HUES64 (cell line): ENCODE results near the gene THBS1.
A peak's percentile ranks its signal among the peaks of the same experiment; 100 is the strongest.

Experiments
- H3K27ac ChIP-seq: 2 replicates; pipeline ENCODE4 v1.7.0; 2013; ENCODE audit warnings: low read depth, low read length, inconsistent platforms
- H3K27me3 ChIP-seq: 2 replicates; pipeline ENCODE4 v1.6.1; 2013; ENCODE audit warnings: mild to moderate bottlenecking, low read length; ENCODE audit not compliant: insufficient read depth
- H3K36me3 ChIP-seq: 2 replicates; pipeline ENCODE4 v1.6.1; 2013; ENCODE audit warnings: mild to moderate bottlenecking, low read length; ENCODE audit not compliant: insufficient read depth
- H3K4me1 ChIP-seq: 2 replicates; pipeline ENCODE4 v1.6.1; 2013; ENCODE audit warnings: mild to moderate bottlenecking, low read length, moderate library complexity; ENCODE audit not compliant: insufficient read depth
- H3K4me3 ChIP-seq: 2 replicates; pipeline ENCODE4 v1.5.1; 2013; ENCODE audit warnings: mild to moderate bottlenecking, low read length, moderate library complexity
- H3K9ac ChIP-seq: 2 replicates; pipeline ENCODE4 v1.6.1; 2013; ENCODE audit warnings: mild to moderate bottlenecking, low read depth, low read length
- H3K9me3 ChIP-seq: 2 replicates; pipeline ENCODE4 v1.6.1; 2013; ENCODE audit warnings: low read depth, low read length; ENCODE audit not compliant: insufficient read depth
- WGBS: fragments of 150-250, 120-280 bp; methylation state at CpG from one replicate; pipeline ENCODE4 v1.1.7; 2013; ENCODE audit warnings: missing lambda C conversion rate; 5-methylcytosine and 5-hydroxymethylcytosine counted together

THBS1 gene

GRCh38 chr15:39573844-39574243, 7.0 kb upstream of the THBS1 start:
- Histone ChIP-seq H3K27me3 (peaks cover 7% of the 10 kb centered on the region; the same call in 1 of the 2 replicates), H3K9ac (no peak overlapping the region), H3K9me3 (no peaks in the 10 kb centered on the region), H3K36me3 (no peaks in the 10 kb centered on the region), H3K4me1 (peaks cover 10% of the 10 kb centered on the region), H3K27ac (no peak overlapping the region), H3K4me3 (no peak overlapping the region)
- 98% methylated on average over 4 of the region's 4 CpGs for WGBS

GRCh38 chr15:39574427-39574826, 6.5 kb upstream of the THBS1 start:
- Histone ChIP-seq H3K27ac (no peak overlapping the region), H3K4me1 (peaks cover 16% of the 10 kb centered on the region), H3K4me3 (no peak overlapping the region), H3K9ac (no peak overlapping the region), H3K27me3 (peaks cover 7% of the 10 kb centered on the region; the same call in 1 of the 2 replicates), H3K9me3 (no peaks in the 10 kb centered on the region), H3K36me3 (no peaks in the 10 kb centered on the region)
- 100% methylated on average over 1 of the region's 1 CpG for WGBS

DNA sequence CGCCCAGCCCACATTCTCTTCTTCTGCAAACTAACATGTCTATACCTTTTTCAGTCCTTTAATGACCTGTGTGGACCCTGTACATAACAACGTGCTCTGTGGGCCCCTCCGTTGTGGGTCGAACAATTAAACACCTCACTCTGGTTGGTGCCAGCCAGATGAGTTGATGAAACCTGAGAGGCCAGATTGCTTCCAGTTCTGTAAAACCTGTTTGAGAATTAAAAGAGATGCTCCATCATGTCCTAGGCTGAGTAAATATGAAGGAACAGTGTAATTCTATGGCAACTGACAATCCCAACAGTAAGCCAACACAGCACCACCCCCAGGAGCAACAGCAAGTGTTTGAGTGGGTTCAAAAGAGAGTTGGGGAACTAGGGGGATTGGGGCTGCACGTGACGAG, 5.7 kb upstream of the THBS1 start:
- H3K27ac ChIP-seq = no peak overlapping the region
- H3K9me3 ChIP-seq = no peaks in the 10 kb centered on the region
- no peaks in the 10 kb centered on the region for H3K36me3 ChIP-seq
- H3K9ac ChIP-seq = no peak overlapping the region
- 94% methylated on average over 6 of the region's 6 CpGs for WGBS
- peaks cover 21% of the 10 kb centered on the region for H3K4me1 ChIP-seq
- peaks cover 7% of the 10 kb centered on the region; the same call in 1 of the 2 replicates for H3K27me3 ChIP-seq
- no peak overlapping the region for H3K4me3 ChIP-seq

- Histone ChIP-seq H3K27ac (peak overlapping the region; percentile 93), H3K4me3 (peak overlapping the region; percentile 72), H3K27me3 (peaks cover 7% of the 10 kb centered on the region; the same call in 1 of the 2 replicates), H3K9me3 (no peaks in the 10 kb centered on the region), H3K4me1 (peaks cover 31% of the 10 kb centered on the region), H3K9ac (peak overlapping the region; percentile 83; the same call in 1 of the 2 replicates), H3K36me3 (peaks cover 20% of the 10 kb centered on the region)
- 93% methylated on average over 5 of the region's 5 CpGs for WGBS
These were observed 1.9 kb upstream of the THBS1 start for GRCh38 chr15:39578851-39579486.

DNA sequence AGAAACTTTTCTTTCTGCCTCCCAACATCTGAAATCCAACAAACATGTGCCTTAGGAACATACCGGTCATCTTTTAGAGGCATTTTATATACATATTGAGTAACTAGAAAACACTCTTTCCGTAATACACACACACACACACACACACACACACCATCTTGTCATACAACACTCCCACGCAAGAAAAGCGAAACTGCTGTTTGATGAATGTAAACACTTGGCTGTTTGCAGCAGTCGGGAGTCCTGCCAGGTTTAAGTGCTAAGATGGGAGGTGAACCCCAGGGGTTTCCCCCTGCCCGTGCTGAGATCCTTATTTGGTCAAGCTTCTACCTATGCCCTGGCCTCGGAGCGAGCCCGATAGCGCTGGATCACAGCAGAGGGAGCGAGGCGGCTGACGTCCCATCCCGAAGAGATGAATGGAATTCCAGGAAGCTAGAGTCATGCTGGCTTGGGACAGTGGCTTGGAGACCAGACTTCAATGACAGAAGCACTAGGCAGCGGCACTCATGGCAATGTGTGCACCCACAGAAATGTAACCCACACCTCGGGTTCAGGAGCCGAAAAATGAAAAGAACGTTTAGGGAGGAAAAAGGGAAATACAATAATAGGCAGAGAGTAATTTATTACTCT, 1.3 kb upstream of the THBS1 start:
- Histone ChIP-seq H3K36me3 (peaks cover 26% of the 10 kb centered on the region), H3K9me3 (no peaks in the 10 kb centered on the region), H3K4me1 (peaks cover 31% of the 10 kb centered on the region), H3K9ac (peak overlapping the region; percentile 83), H3K27ac (peak overlapping the region; percentile 93), H3K27me3 (peaks cover 7% of the 10 kb centered on the region; the same call in 1 of the 2 replicates), H3K4me3 (peak overlapping the region; percentile 72)
- 8% methylated on average over 18 of the region's 18 CpGs for WGBS

- Histone ChIP-seq H3K36me3 (peaks cover 31% of the 10 kb centered on the region), H3K27ac (peak overlapping the region; percentile 93), H3K9me3 (no peaks in the 10 kb centered on the region), H3K4me3 (peak overlapping the region; percentile 72), H3K4me1 (peaks cover 31% of the 10 kb centered on the region), H3K27me3 (peaks cover 7% of the 10 kb centered on the region; the same call in 1 of the 2 replicates), H3K9ac (peak overlapping the region; percentile 83)
- WGBS = under 1% methylated on average over 29 of the region's 29 CpGs
These were observed 778 bp upstream of the THBS1 start for GRCh38 chr15:39580117-39580484.

DNA sequence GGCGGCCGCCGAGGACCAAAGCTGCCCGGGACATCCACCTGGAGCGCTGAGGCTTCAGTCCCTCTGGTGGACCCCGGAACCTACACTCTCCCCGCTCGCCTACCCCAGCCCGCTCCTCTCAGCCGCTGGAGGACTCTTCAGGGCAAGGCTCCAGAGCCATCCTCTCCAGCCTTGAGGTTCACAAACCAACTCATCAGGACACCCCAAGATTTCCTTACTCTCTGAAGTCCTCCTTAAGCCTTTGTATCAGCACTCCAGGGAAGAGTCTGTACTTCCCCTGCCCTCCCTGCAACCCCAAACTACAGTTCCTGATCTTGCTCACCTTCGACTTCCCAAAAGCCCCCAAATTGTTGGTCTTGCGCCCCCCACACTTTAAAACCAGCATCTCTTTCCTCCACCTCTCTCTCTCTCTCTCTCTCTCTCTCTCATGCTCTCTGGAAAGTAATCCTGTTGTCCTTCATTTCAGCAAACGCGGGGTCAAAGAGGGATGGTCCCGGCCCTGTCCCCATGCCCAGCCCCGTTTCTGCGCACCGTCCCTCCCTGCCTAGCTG, 438 bp downstream of the THBS1 start:
- H3K4me3 ChIP-seq = peak overlapping the region; percentile 72
- peak overlapping the region; percentile 85 for H3K9ac ChIP-seq
- H3K4me1 ChIP-seq = peaks cover 31% of the 10 kb centered on the region
- H3K27ac ChIP-seq = peak overlapping the region; percentile 36; the same call in 1 of the 2 replicates
- H3K27me3 ChIP-seq = peaks cover 7% of the 10 kb centered on the region; the same call in 1 of the 2 replicates
- H3K9me3 ChIP-seq = no peaks in the 10 kb centered on the region
- WGBS = 4% methylated on average over 18 of the region's 18 CpGs
- peaks cover 43% of the 10 kb centered on the region for H3K36me3 ChIP-seq

GRCh38 chr15:39581793-39582285, 960 bp downstream of the THBS1 start:
- 67% methylated on average over 13 of the region's 13 CpGs for WGBS
- peak overlapping the region; percentile 85 for H3K9ac ChIP-seq
- no peak overlapping the region for H3K27ac ChIP-seq
- peaks cover 48% of the 10 kb centered on the region for H3K36me3 ChIP-seq
- no peaks in the 10 kb centered on the region for H3K9me3 ChIP-seq
- peaks cover 31% of the 10 kb centered on the region for H3K4me1 ChIP-seq
- peaks cover 7% of the 10 kb centered on the region; the same call in 1 of the 2 replicates for H3K27me3 ChIP-seq
- H3K4me3 ChIP-seq = peak overlapping the region; percentile 72

- H3K9ac ChIP-seq = peak overlapping the region; percentile 85; the same call in 1 of the 2 replicates
- H3K27ac ChIP-seq = no peak overlapping the region
- peaks cover 54% of the 10 kb centered on the region for H3K36me3 ChIP-seq
These were observed 1.6 kb downstream of the THBS1 start for GRCh38 chr15:39582286-39582976.

DNA sequence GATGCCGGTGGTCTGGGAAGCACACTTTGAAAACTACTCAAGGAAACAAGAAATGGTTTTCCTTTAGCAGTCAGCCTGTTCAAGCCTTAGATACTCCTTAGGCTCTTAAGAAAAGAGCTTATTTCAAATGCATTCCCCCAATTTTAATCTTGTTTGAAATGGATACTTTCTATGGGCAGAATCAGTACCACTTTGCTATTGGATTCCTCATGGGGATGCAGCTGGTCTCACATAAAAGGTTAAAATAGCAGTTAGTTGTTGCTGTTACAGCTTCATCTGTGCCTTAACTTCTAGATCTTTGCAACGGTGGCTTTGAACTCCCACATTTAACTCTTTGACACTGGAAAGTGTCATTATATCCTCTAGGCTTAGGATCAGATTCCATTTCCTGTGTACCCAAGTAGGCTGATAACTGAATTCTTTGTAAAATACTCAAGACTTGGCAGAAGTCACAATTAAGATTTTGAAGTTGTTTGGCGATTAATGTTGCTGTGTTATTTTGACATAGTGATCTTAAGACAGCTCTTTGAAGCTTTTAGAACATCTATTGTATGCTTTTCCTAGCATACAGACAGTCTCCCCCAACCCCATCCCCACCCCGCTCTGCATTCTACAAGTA, 2.2 kb downstream of the THBS1 start:
- Histone ChIP-seq H3K4me1 (peaks cover 31% of the 10 kb centered on the region), H3K9me3 (no peaks in the 10 kb centered on the region), H3K4me3 (peak overlapping the region; percentile 72), H3K9ac (peak overlapping the region; percentile 8; the same call in 1 of the 2 replicates), H3K36me3 (peaks cover 61% of the 10 kb centered on the region), H3K27ac (no peak overlapping the region), H3K27me3 (peaks cover 6% of the 10 kb centered on the region; the same call in 1 of the 2 replicates)
- 84% methylated on average over 4 of the region's 4 CpGs for WGBS

More at GRCh38 chr15:39582286-39582976, 1.6 kb downstream of the THBS1 start:
- peak overlapping the region; percentile 72 for H3K4me3 ChIP-seq
- peaks cover 7% of the 10 kb centered on the region; the same call in 1 of the 2 replicates for H3K27me3 ChIP-seq
- H3K4me1 ChIP-seq = peaks cover 31% of the 10 kb centered on the region
- 94% methylated on average over 20 of the region's 20 CpGs for WGBS
- no peaks in the 10 kb centered on the region for H3K9me3 ChIP-seq
